Gastrocnemius medialis (tissue), 4 donors: ENCODE data around the gene SIGLEC7. TPM values are rescaled to one million over a fixed set of nuclear protein-coding genes. Genes with fewer than 3 reads are reported as not detected.

Experiments
- ATAC-seq, 2 donors: fragments of 150-250 bp; one replicate each; pipeline ENCODE4 v1.9.1; 2016
- DNase-seq, 2 donors: peaks; one replicate each; pipeline ENCODE4 v3.0.0-alpha.2; 2019
- H3K27ac ChIP-seq, 4 donors: fragments of 200-600 bp; sonication (generic); 1 replicate in 1 of 4; 2 replicates in 3 of 4; pipeline ENCODE4 v1.5.1; 2016 to 2018; ENCODE audit warnings: mild to moderate bottlenecking in 2 of 4, moderate library complexity in 1 of 4
- H3K27me3 ChIP-seq, 3 donors: fragments of 200-600 bp; sonication (generic) in 2 of 3; 1 replicate in 1 of 3; 2 replicates in 2 of 3; pipeline versions ENCODE4 v1.5.1 to v1.6.0; 2016 to 2019; ENCODE audit warnings: mild to moderate bottlenecking in 1 of 3, moderate library complexity in 1 of 3
- H3K36me3 ChIP-seq, 2 donors: fragments of 200-600 bp; sonication (generic) in 1 of 2; one replicate each; pipeline ENCODE4 v1.5.1; 2017 to 2018
- H3K4me1 ChIP-seq, 2 donors: fragments of 200-600 bp; sonication (generic) in 1 of 2; one replicate each; pipeline ENCODE4 v1.5.1; 2016 to 2017; ENCODE audit warnings: mild to moderate bottlenecking in 2 of 2
- H3K4me3 ChIP-seq, 4 donors: fragments of 200-600 bp; sonication (generic) in 3 of 4; 1 replicate in 1 of 4; 2 replicates in 3 of 4; pipeline ENCODE4 v1.5.1; 2016 to 2019; ENCODE audit warnings: mild to moderate bottlenecking in 2 of 4
- H3K9me3 ChIP-seq, 3 donors: fragments of 200-600 bp; sonication (generic) in 2 of 3; 1 replicate in 1 of 3; 2 replicates in 2 of 3; pipeline ENCODE4 v1.5.1; 2016 to 2019
- CTCF ChIP-seq, 5 experiments: fragments of 450-650 bp in 3 of 5; fragments of 200-600 bp in 2 of 5; sonication (generic) in 2 of 5; IDR thresholded peaks in 4 of 5; conservative IDR thresholded peaks in 1 of 5; 1 replicate in 4 of 5; 2 replicates in 1 of 5; pipeline ENCODE4 v1.5.1; 2016 to 2019; ENCODE audit warnings: antibody characterized with exemption in 5 of 5, mild to moderate bottlenecking in 3 of 5, moderate library complexity in 3 of 5
- POLR2A ChIP-seq, 2 donors: fragments of 450-650 bp; IDR thresholded peaks; one replicate each; pipeline ENCODE4 v1.6.1; 2017; ENCODE audit warnings: antibody characterized with exemption in 2 of 2, mild to moderate bottlenecking in 2 of 2, moderate library complexity in 2 of 2
- in situ Hi-C, 4 donors: fragments of 200-750 bp; cut with MboI; loops; one replicate each; pipeline versions ENCODE4 v1.15.0 to v1.8.0; 2017; ENCODE audit warnings: low sequenced_read_pairs in 4 of 4
- intact Hi-C: fragments of 100-400 bp; cut with DNase I; formaldehyde crosslinking; loops from one replicate; pipeline ENCODE4 v1.15.1; 2023; ENCODE audit warnings: low total_unique reads
- total RNA-seq, 4 donors: library from RNA; depleted of rRNA; stranded (reverse); fragments of >200 nt; gene quantifications; one replicate each; pipeline versions ENCODE4 v1.1.0 to v1.2.3, GENCODE V29; 2016

The SIGLEC7 gene
- total RNA-seq, 4 donors from 2014 or later = 0.13 to 0.97 (median 0.23) TPM; not detected in 1

GRCh38 chr19:51131780-51132680 is 10.1 kb upstream of the SIGLEC7 start:
- no peaks in the 10 kb centered on the region for H3K4me1 ChIP-seq
- no peaks in the 10 kb centered on the region for H3K9me3 ChIP-seq
- DNase-seq (peak in 1 of 2 donors; percentile 29), ATAC-seq (no peak)
- in situ Hi-C loops = no loop called here
- H3K4me3 ChIP-seq = peak overlapping the region in 1 of 4 donors; percentile 25
- H3K27ac ChIP-seq = peak overlapping the region in 1 of 4 donors; percentile 27
- H3K27me3 ChIP-seq = no peaks in the 10 kb centered on the region
- no peaks in the 10 kb centered on the region for H3K36me3 ChIP-seq
- TF ChIP-seq POLR2A (IDR thresholded peaks at IDR 0.05) (no peak), CTCF (IDR thresholded peaks at IDR 0.05 in 4 of 5, conservative IDR thresholded peaks at IDR 0.05 in 1 of 5) (no peak)
- intact Hi-C loops = no loop called here

- Histone ChIP-seq H3K27me3 (no peaks in the 10 kb centered on the region), H3K4me1 (no peaks in the 10 kb centered on the region), H3K27ac (no peak overlapping the region), H3K9me3 (no peaks in the 10 kb centered on the region), H3K36me3 (no peaks in the 10 kb centered on the region), H3K4me3 (no peak overlapping the region)
- TF ChIP-seq POLR2A (IDR thresholded peaks at IDR 0.05) = no peak
- no peak for TF ChIP-seq CTCF (IDR thresholded peaks at IDR 0.05 in 4 of 5, conservative IDR thresholded peaks at IDR 0.05 in 1 of 5)
- intact Hi-C loops = no loop called here
- ATAC-seq (no peak), DNase-seq (no peak)
- in situ Hi-C loops = no loop called here
These were observed 7.1 kb upstream of the SIGLEC7 start for GRCh38 chr19:51135004-51135403.

- ATAC-seq = no peak
- Histone ChIP-seq H3K27me3 (no peaks in the 10 kb centered on the region), H3K4me1 (no peaks in the 10 kb centered on the region), H3K4me3 (no peak overlapping the region), H3K36me3 (no peaks in the 10 kb centered on the region), H3K27ac (no peak overlapping the region), H3K9me3 (no peaks in the 10 kb centered on the region)
- TF ChIP-seq POLR2A (IDR thresholded peaks at IDR 0.05) (no peak), CTCF (IDR thresholded peaks at IDR 0.05 in 4 of 5, conservative IDR thresholded peaks at IDR 0.05 in 1 of 5) (no peak)
- no peak for DNase-seq
- in situ Hi-C loops = no loop called here
- intact Hi-C loops = no loop called here
These were observed 5.9 kb upstream of the SIGLEC7 start for GRCh38 chr19:51135986-51136762.

GRCh38 chr19:51136851-51137551 is 5.1 kb upstream of the SIGLEC7 start:
- Histone ChIP-seq H3K36me3 (no peaks in the 10 kb centered on the region), H3K9me3 (no peaks in the 10 kb centered on the region), H3K4me3 (no peak overlapping the region), H3K4me1 (no peaks in the 10 kb centered on the region), H3K27ac (no peak overlapping the region), H3K27me3 (no peaks in the 10 kb centered on the region)
- TF ChIP-seq CTCF (IDR thresholded peaks at IDR 0.05 in 4 of 5, conservative IDR thresholded peaks at IDR 0.05 in 1 of 5) (no peak), POLR2A (IDR thresholded peaks at IDR 0.05) (no peak)
- ATAC-seq = peak in 1 of 2 donors; percentile 24
- in situ Hi-C loops (no loop called here), intact Hi-C loops (no loop called here)
- DNase-seq = peak in 1 of 2 donors; percentile 29
